COR-L47 (cell line): ENCODE results near the gene C12orf42.

Experiments used
- DNase-seq: peaks from one replicate; lab custom pipeline; 2025; lab: John Stamatoyannopoulos, UW

The C12orf42 gene

DNA sequence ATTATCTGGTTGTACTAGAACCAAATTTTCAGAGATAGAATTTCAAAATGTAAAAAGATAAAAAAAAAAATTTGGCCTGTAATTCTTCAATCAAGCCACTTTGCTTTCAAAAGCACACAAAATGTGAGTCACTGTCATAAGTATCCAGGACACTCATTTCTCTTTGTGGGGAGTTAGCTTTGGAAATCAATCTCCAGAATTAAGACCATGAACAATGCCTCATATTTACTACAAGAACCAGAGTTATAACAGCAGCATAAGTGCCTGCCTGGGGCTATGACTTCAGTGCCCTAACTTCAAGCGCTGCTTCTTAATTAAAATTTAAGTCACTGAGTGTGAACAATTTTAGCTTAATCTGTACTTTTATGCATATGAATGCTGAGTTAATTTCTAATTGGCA is 162.1 kb downstream of the C12orf42 start:
- no peak for DNase-seq

- no peak for DNase-seq
Measured at GRCh38 chr12:103331643-103332042, 164.1 kb downstream of the C12orf42 start.

- DNase-seq, result no peak
Measured at GRCh38 chr12:103330672-103331071, 165.1 kb downstream of the C12orf42 start.

- DNase-seq, result no peak
Measured at GRCh38 chr12:103327676-103328075, 168.1 kb downstream of the C12orf42 start.

- DNase-seq, result no peak
Measured at GRCh38 chr12:103326190-103326589, 169.6 kb downstream of the C12orf42 start.

DNA sequence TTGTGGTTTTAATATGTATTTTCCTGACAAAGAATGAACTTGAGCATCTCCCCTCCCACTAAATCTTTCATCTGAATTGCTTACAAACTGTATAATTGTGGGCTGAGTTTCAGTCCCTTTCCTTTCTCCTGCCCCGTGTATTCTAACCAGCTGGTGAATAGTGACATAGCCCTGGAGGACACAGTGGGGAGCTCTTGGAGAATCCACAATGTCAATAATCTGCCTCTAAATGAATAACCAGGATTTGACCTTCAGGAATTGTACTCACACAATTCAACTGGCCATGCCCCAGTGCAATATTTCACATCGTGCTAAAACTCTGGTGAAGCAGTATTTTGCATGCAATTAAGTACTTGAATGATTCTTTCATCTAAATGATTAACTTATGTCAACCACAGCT is 177.2 kb downstream of the C12orf42 start:
- peak; percentile 90 for DNase-seq

DNA sequence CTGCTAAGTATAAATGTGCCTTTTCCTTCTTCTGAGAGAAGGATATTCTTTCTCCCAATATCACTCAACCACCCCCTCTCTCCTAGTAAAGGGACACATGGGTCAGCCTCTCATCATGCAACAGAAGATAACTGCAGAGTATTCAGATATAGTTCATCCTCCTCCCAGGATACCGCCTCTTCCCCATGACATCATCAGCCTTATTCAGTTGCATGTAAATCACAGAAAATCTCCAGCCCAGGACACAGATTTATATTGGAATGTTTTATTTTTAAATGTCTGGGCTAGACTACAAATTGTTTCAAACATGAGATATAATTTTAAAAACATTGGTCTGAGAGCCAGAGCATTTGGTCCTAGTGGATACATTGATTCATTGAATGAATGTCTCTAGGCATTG is 178.5 kb downstream of the C12orf42 start:
- no peak for DNase-seq

GRCh38 chr12:103314786-103315185 is 181.0 kb downstream of the C12orf42 start:
- DNase-seq, result no peak

DNA sequence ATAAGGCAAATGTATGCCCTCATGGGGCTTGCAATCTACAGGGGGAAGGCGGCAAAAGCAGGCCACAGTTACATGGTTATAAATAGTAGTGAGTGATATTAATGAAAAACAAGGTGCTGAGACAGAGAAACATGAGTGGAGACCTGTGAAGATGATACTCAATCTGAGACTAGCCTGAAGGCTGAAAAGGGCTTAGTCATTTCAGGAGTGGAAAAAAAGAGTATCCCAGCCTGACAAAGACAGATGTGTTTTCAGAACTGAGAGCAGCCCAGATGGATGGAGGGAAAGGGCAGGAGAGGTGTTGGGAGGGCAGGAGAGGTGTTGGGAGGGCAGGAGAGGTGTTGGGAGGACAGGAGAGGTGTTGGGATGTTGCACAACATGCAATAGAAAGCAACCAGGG is 181.9 kb downstream of the C12orf42 start:
- DNase-seq, result no peak

GRCh38 chr12:103312742-103313354 is 182.9 kb downstream of the C12orf42 start:
- no peak for DNase-seq

DNA sequence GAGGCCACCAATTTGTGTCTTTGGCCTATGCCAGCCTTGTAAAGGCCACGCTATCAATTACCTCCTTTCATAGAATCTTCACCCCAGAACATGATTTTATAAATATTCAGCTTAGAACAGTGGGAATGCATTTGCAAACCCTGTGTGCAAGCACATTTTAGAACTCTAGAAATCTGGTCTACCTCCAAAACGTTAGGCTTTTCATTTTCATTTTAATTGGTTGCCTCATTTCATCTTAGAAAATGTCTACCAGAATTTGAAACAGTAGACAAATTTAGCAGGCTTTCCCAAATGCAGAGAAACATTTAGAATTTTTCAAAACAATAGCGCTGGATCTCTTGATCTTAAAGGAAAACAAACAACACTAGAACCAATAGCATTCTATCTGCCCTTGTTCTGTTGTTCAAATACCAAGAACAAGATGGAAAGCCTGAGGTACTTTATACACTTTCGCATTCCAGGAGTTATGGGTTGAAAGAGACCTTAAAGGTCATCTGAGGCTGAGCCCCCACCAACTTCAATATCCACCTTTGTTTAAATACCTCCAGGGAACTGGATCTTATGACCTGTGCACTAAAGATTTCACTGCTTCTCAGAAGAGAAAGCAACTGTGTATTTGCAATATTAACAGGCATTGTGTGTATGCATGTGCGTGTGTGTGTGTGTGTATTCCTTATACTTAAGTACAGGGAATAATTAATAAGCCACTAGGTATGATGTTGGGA is 185.1 kb downstream of the C12orf42 start:
- DNase-seq, result no peak

- DNase-seq, result no peak
Measured at GRCh38 chr12:103308396-103308795, 187.4 kb downstream of the C12orf42 start.

DNA sequence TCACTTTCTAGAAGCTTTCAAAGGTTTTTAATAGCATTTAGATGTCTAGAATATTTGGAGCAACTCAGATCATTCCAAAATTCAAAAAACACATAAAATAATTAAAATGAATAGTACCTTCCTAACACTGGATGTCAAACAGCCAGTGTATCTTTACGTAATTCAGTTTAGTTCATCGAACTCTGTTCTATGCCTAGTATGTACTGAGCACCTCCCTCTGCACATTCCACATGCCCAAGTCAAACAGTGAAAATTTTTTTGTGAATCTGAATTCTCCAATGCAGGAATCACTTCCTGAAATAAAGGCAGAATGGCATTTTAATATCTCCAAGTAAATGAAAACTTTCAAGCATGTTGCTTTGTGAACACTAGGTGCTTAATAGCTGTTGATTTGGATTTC is 192.3 kb downstream of the C12orf42 start:
- no peak for DNase-seq

DNA sequence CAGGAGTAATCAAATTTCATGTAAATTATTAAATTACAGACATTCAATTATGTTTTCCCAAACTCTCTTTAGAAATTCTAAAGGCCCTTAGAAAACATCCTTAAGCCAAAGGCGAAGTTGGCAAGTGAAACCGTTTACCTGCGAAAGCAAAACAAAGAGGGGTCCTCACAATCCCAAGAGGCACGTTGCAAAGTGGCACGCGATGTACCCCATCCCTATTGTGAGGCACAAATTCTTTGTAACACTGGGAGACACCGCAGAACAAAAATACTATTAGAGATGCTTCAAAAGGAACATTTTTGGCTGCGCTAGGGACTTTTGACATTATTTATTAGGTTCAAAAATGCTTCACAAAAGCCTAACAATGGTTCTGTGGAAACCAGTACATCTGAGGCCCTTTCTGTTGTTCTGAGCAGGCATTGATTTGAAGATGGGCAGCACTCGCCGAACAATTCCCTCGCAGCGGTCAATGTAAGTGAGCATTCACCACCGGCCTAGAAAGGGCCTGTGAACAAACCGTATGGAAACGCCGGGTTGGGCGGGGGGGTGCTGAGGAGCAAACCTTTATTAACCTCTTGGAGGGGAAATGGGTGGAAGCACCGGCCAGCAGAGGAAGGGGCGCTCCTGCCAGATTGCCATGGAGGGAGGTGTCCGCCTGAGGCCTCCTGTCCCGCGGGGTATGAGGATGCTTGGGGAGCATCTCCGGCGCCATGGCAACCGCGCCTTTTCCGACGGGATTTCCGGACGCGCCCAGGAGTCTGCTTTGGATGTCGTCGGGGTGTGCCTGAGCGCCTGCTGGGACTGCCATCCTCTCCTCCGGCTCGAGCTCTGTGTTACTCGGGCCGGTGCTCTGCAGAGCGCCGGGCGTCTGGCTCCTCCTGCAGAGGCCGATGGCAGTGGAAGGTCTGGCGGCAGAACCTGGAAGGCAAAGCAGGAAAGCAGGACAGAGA is 193.9 kb downstream of the C12orf42 start:
- DNase-seq, result peak; percentile 59

- DNase-seq, result no peak
Measured at GRCh38 chr12:103288016-103288415, 207.8 kb downstream of the C12orf42 start.

GRCh38 chr12:103282124-103282523 is 213.6 kb downstream of the C12orf42 start:
- peak; percentile 9 for DNase-seq

- DNase-seq, result peak; percentile 30
Measured at GRCh38 chr12:103279444-103279843, 216.3 kb downstream of the C12orf42 start.

DNA sequence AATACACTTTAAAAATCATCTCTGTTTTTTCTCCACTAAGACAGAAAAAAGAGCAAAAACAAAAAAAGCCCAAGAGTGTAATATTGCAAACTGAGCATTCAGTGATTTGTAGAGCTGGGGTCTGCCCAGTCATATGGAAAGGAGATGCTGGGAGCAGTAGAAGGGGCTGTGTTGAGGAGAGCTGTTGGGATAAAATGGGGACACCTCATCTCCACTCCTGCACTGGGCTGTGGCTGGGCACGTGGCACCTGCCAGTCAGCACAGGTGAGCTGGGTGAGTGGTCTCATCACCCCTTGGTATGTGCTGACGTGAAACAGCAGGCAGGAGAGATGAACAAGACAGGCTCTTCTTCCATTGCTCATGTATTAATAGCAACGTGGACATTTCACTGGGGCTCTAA is 217.4 kb downstream of the C12orf42 start:
- DNase-seq, result no peak

DNA sequence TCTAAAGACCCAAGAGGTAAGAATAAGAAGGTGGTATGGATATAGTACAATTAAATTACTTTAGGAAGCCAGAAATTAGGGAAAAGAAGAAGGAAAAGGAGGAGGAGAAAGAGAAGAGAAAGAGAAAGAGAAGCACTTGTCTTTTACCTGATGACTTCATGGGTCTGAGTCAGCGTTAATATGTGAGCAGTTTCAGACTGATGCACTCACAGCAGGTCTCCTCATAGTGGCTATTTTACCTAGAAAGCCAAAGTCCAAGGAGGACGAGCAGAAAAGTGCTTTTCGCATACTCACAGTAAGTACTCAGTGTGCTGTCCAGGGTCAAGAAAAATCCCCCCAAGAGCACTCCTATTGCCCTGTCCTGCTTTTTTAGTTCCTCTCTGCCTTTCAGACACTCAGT is 222.1 kb downstream of the C12orf42 start:
- DNase-seq, result no peak

DNA sequence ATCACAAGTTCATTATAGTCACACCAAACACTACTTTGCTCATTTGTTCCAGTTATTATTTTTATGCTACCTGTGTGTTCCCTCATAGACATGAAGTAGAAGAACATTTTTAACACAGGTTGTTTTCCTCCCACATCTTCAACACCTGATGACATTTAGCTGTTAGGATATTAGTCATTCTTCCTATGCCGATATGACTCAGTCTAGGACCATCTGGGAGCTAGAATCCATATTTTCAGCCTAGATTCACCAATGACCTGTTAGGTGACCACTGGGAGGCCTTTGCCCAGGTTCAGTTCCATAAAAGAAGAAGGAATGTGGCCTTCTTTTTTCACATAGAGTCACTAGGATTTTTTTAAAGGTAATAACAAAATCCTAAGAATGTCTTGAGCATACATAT is 222.8 kb downstream of the C12orf42 start:
- no peak for DNase-seq

DNA sequence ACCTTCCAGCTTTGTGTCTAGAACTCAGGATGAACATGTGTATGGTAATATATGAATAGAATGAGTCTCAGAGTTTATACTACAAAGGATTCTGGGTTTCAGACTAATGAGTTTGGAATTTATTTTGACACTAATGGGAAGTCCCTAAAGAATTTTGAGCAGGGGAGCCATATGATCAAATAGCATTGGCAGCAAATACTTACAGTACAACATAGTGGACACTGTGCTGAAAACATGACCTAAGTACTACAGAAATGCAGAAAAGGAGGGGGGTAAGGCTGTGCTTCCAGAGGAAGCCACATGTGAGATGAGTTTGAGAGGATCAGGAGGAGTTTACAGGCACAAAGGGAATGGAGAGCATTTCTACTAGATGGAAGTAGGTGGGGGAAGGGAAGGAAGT is 225.8 kb downstream of the C12orf42 start:
- no peak for DNase-seq

GRCh38 chr12:103268831-103269514 is 226.8 kb downstream of the C12orf42 start:
- DNase-seq, result peak; percentile 90
